HK-2 (cell line): ENCODE measurements around the gene TWIST2.

ENCODE experiments used
- DNase-seq: peaks from one replicate; pipeline ENCODE4 v3.0.0-alpha.2; 2018; ENCODE audit not compliant: unreplicated experiment

TWIST2 gene

GRCh38 chr2:238938401-238939055 is 90.6 kb downstream of the TWIST2 start:
- no peak for DNase-seq

GRCh38 chr2:238939074-238939473 is 91.2 kb downstream of the TWIST2 start:
- DNase-seq = no peak

GRCh38 chr2:238939521-238940403 is 91.9 kb downstream of the TWIST2 start:
- no peak for DNase-seq

GRCh38 chr2:238940806-238941205 is 92.9 kb downstream of the TWIST2 start:
- no peak for DNase-seq

GRCh38 chr2:238941262-238941792 is 93.4 kb downstream of the TWIST2 start:
- no peak for DNase-seq

GRCh38 chr2:238942080-238942725 is 94.3 kb downstream of the TWIST2 start:
- DNase-seq = no peak

- no peak for DNase-seq
These were observed 94.9 kb downstream of the TWIST2 start for GRCh38 chr2:238942726-238943300.

- no peak for DNase-seq
These were observed 95.6 kb downstream of the TWIST2 start for GRCh38 chr2:238943338-238944067.

- no peak for DNase-seq
These were observed 97.7 kb downstream of the TWIST2 start for GRCh38 chr2:238945433-238946150.

- no peak for DNase-seq
These were observed 98.7 kb downstream of the TWIST2 start for GRCh38 chr2:238946318-238947242.

- DNase-seq = no peak
These were observed 99.4 kb downstream of the TWIST2 start for GRCh38 chr2:238947243-238947760.

GRCh38 chr2:238947920-238948710 is 100.2 kb downstream of the TWIST2 start:
- DNase-seq = peak; percentile 29

- no peak for DNase-seq
These were observed 101.1 kb downstream of the TWIST2 start for GRCh38 chr2:238948765-238949641.

- DNase-seq = no peak
These were observed 101.9 kb downstream of the TWIST2 start for GRCh38 chr2:238949710-238950345.

- DNase-seq = no peak
These were observed 102.7 kb downstream of the TWIST2 start for GRCh38 chr2:238950551-238950950.

GRCh38 chr2:238952261-238952919 is 104.5 kb downstream of the TWIST2 start:
- no peak for DNase-seq
